Fibroblast of skin of back (primary cell): ENCODE data around the gene CDC16.
A peak's percentile ranks its signal among the peaks of the same experiment; 100 is the strongest.

Source experiments
- DNase-seq: peaks from one replicate; pipeline ENCODE4 v3.0.0-alpha.2; 2013

Gene CDC16

DNA sequence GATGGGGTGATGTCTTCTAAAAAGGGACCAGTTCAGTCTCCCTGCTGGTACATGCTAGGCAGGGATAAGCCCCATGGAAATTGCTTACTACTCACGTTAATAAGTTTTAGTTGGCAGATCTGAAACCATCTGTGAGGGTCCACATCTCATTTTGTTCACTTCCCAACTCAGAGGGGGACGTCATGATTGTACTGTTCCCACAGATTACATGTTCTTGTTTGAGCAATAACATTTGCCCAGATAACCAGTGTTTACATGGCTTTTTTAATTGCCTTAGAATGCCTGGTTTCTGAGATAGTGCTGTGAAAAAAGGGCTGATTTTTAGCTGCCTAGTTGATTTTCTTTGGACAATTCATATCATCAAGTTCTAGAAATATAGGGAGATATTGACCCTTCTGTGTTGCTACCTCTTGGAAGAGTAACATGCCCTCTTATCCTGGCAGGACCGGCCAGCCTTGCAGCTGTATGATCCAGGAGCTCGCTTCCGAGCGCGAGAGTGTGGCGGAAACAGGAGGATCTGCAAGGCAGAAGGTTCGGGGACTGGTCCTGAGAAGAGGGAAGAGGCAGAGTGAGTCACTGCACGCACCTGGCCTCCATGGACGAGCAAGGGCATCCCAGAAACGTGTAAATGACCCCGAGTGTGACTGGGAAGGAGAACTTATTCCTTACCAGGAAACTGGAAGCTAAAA, 69.8 kb downstream of the CDC16 start:
- DNase-seq = no peak

GRCh38 chr13:114309086-114309485, 74.4 kb downstream of the CDC16 start:
- DNase-seq = no peak

- DNase-seq = no peak
Observed at GRCh38 chr13:114309806-114310410, 75.2 kb downstream of the CDC16 start.

DNA sequence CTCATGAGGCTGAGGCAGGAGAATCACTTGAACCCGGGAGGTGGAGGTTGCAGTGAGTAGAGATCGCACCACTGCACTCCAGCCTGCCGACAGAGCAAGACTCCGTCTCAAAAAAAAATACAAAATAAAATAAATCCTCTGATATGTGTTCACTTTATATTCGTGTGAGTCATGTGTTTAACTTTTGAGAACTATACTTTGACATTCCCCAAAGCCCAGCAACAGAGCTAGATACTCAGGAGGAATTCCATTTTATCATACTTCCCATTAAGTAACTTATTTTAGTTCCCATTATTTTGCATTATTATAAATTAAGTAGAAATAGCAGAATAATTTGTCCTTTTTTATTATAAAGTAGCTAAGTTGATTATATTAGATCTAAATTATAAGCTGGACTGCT, 76.3 kb downstream of the CDC16 start:
- DNase-seq = peak; percentile 69

DNA sequence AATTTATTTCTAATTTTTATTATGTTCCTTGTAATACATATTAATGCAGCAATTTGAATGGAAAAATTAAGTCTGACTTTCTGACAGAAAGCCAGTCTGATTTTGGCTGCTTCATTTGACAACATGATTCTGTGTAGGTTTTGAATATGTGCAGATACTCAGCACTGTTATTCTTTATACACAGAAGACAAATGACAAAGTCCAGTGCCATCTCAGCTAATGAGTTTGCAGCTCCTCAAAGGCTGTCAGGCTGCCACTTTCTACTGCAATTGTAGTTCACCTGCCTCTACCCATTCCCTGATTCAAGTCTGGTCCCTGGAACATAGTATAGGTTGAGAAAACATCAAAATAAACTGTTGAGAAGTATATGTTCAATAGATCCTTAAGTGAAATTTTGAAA, 76.7 kb downstream of the CDC16 start:
- no peak for DNase-seq

- DNase-seq = peak; percentile 27
Observed at GRCh38 chr13:114311908-114312307, 77.2 kb downstream of the CDC16 start.

DNA sequence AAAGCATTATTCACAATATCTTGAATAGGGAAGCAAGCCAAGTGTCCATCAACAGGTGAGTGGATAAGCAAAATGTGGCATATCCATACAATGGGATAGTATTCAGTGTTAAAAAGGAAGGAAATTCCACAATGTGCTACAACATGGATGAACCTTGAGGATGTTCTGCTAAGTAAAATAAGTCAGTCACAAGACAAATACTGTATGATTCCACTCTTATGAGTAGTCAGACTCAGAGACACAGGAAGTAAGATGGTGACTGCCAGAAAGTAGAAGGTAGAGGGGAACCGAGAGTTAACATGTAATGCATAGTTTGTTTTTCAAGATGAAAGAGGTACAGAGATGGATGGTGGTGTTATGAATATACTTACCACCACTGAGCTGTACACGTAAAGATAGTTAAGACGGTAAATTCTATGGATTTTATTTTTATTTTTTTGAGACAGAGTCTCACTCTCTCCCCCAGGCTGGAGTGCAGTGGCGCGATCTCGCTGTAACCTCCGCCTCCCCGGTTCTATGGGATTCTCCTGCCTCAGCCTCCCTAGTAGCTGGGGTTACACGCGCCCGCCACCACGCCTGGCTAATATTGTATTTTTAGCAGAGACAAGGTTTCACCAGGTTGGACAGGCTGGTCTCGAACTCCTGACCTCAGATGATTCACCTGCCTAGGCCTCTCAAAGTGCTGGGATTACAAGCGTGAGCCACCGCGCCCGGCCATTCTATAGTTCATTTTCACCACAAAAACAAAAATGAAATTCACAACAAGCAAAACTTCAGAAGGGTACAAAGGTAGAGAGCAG, 78.6 kb downstream of the CDC16 start:
- DNase-seq = peak; percentile 80

DNA sequence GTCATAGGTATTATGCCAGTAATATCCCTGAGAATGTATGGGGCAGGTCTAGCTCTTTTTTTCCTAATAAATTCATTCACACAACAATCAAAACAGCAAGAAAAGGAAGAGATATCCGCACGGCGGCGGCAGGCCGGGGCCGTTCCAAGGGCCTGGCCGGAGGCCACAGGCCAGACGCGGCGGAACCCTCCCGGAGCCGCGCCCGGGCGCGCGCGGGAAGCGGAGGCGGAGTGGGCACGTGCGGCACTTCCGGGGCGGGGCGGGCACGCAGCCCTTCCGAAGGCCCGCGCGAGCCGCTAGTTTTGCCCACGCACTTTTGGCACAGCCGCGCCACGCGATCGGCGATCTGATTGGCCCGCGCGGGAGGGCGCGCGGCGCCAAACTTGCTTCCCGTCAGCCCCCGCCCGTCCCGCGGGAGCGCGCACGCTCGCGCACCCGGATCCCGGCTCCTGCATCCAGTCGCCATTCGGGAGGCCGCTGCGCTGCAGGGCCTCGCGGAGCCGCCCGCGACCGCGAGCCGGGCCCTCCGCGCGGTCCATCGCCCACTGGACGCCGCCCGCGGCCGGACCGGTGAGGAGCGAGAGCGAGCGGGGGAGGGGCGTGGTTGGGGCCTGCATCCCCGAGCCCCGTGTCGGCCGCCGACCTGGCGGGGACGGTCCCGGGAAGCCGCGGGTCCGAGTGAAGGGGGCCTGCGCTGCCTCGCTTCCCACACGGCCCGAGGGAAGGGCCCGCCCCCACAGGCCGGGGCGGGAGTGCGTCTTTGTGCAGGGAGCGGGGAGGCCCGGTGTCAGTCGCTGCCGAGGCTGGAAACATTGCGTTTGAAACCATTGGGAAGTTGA, 79.6 kb downstream of the CDC16 start, which contains the start of gene CHAMP1:
TSS of gene CHAMP1 (plus strand) at position 430 of the 839 bp plus-strand sequence. CDS start 9,340 bp downstream, outside the sequence.
- DNase-seq = peak; percentile 96

GRCh38 chr13:114315074-114315785, 80.5 kb downstream of the CDC16 start:
- DNase-seq = no peak

DNA sequence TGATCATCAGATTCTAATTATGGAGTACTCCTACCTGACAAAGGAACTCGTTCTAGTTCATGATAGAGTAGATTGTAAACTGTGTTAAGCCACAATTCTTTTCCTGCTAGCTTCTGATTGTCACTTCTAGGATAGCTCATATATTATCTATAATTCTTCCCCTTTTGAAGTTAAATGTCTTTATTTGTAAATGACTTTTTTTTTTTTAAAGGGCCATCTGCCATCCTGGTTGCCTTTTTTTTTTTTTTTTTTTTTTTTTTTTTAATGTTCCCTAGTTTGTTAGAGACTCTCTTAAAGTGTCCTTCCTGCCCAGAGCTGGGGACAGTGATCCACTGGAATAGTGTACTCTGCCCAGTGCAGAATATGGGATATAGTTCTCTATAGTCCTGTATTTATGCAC, 83.9 kb downstream of the CDC16 start:
- DNase-seq = no peak

DNA sequence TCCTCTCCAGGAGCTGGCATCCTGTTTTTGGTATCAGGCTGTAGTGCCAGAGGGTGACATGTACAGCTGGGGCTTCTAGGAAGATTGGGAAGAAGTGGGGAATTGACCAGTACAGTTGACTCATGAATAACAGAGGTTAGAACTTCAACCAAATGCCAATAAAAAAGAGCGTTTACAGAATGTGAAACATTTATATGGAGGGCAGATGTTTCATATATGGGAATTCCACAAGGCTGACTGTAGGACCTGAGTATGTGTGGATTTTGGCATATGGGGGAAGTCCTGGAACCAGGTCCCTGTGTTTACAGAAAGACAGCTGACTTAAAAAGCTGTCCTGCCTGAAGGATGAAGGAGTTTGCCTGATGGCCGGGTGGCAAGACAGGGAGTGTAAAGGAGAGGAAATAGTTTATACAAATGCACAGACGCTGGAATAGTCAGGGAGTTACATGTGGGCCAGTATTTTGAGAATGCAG, 84.8 kb downstream of the CDC16 start:
- peak; percentile 94 for DNase-seq

DNA sequence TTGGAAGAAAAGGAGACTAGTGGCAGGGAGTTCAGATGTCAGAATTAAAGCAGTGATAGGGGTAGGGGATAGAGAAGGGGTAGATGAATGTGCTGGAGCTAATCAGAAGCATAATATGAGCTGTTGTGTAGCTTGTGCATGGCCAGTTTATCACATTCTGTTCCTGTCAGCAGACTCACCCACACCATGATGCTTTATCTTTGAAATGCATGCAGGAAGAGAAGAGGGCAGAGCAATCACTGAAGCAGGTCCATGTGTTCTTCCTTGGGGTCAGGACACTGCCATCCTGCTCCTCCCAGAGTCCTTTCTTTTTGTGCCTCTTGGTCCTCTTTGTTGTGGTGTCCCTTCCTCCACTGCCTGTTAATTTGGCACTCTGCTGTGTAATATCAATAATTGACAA, 85.4 kb downstream of the CDC16 start:
- DNase-seq = no peak

GRCh38 chr13:114321256-114321655, 86.6 kb downstream of the CDC16 start:
- no peak for DNase-seq
